Measurements from ENCODE around the gene CLMN.

DNA sequence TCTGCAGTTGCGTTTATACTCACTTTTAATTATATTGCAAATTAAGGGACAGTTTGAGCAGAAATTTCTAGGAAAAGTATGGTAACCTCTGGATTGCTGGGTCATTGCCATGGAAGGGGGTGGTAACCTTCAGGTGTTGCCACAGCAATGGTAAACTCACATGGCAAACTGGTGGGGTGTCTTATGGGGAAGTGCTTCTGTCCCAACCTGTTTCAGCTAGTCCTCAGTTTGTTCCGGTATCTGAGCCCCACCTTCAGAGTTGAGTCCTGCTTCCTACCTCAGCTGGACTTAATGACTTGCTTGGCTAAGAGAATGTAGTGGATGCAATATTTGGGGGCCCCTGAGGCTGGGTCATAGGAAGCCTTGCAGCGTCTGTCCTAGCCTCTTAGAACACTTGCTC is 7.3 kb upstream of the CLMN start:
- TF ChIP-seq, protein P1, sequence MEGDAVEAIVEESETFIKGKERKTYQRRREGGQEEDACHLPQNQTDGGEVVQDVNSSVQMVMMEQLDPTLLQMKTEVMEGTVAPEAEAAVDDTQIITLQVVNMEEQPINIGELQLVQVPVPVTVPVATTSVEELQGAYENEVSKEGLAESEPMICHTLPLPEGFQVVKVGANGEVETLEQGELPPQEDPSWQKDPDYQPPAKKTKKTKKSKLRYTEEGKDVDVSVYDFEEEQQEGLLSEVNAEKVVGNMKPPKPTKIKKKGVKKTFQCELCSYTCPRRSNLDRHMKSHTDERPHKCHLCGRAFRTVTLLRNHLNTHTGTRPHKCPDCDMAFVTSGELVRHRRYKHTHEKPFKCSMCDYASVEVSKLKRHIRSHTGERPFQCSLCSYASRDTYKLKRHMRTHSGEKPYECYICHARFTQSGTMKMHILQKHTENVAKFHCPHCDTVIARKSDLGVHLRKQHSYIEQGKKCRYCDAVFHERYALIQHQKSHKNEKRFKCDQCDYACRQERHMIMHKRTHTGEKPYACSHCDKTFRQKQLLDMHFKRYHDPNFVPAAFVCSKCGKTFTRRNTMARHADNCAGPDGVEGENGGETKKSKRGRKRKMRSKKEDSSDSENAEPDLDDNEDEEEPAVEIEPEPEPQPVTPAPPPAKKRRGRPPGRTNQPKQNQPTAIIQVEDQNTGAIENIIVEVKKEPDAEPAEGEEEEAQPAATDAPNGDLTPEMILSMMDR (conservative IDR thresholded peaks at IDR 0.05; ENCODE audit: low read depth, low read length) = no peak
- TF ChIP-seq EZH2 (IDR thresholded peaks at IDR 0.05; ENCODE audit: borderline replicate concordance, low read depth, low read length, poor library complexity, severe bottlenecking) = no peak
